Epidermal melanocyte (primary cell): ENCODE measurements around the gene TMEM39B.
A peak's percentile ranks its signal among the peaks of the same experiment; 100 is the strongest.
"Not testable (repeated sequence)": the region's sequence is repeated elsewhere in the genome, so short reads cannot be mapped to it uniquely, and the experiment has no call there.

Source experiments
- DNase-seq: peaks from one replicate; pipeline ENCODE4 v3.0.0; 2011; ENCODE audit warnings: low spot score; ENCODE audit not compliant: insufficient read length

Gene TMEM39B

GRCh38 chr1:32111789-32112188 is 39.0 kb downstream of the TMEM39B start:
- DNase-seq: no peak

GRCh38 chr1:32112806-32113375 is 40.2 kb downstream of the TMEM39B start:
- no peak for DNase-seq

- not testable (repeated sequence) for DNase-seq
Measured at GRCh38 chr1:32113436-32113835, 40.7 kb downstream of the TMEM39B start.

GRCh38 chr1:32114420-32114819 is 41.7 kb downstream of the TMEM39B start:
- no peak for DNase-seq

GRCh38 chr1:32115496-32115895 is 42.8 kb downstream of the TMEM39B start:
- DNase-seq: no peak

- no peak for DNase-seq
Measured at GRCh38 chr1:32116531-32116930, 43.8 kb downstream of the TMEM39B start.

- no peak for DNase-seq
Measured at GRCh38 chr1:32122151-32122550, 49.4 kb downstream of the TMEM39B start.

GRCh38 chr1:32123361-32123760 is 50.6 kb downstream of the TMEM39B start:
- not testable (repeated sequence) for DNase-seq

GRCh38 chr1:32125313-32125712 is 52.6 kb downstream of the TMEM39B start:
- no peak for DNase-seq

- DNase-seq: no peak
Measured at GRCh38 chr1:32126770-32127169, 54.0 kb downstream of the TMEM39B start.

GRCh38 chr1:32127409-32128198 is 54.9 kb downstream of the TMEM39B start:
- no peak for DNase-seq

GRCh38 chr1:32128479-32128878 is 55.7 kb downstream of the TMEM39B start:
- no peak for DNase-seq

GRCh38 chr1:32128964-32129363 is 56.2 kb downstream of the TMEM39B start:
- no peak for DNase-seq

- DNase-seq: not testable (repeated sequence)
Measured at GRCh38 chr1:32133950-32134280, 61.2 kb downstream of the TMEM39B start.

GRCh38 chr1:32137111-32137510 is 64.4 kb downstream of the TMEM39B start:
- DNase-seq: no peak

GRCh38 chr1:32138965-32139364 is 66.2 kb downstream of the TMEM39B start:
- no peak for DNase-seq

- DNase-seq: peak; percentile 72
Measured at GRCh38 chr1:32142446-32143301, 69.9 kb downstream of the TMEM39B start.

- not testable (repeated sequence) for DNase-seq
Measured at GRCh38 chr1:32143302-32143695, 70.6 kb downstream of the TMEM39B start.

- no peak for DNase-seq
Measured at GRCh38 chr1:32144033-32144432, 71.3 kb downstream of the TMEM39B start.

GRCh38 chr1:32147799-32148198 is 75.1 kb downstream of the TMEM39B start:
- not testable (repeated sequence) for DNase-seq

- no peak for DNase-seq
Measured at GRCh38 chr1:32150847-32151246, 78.1 kb downstream of the TMEM39B start.

GRCh38 chr1:32151319-32151787 is 78.6 kb downstream of the TMEM39B start:
- DNase-seq: no peak
